ENCODE measurements around the gene AKAP12. TPM values are rescaled to one million over a fixed set of nuclear protein-coding genes. Genes with fewer than 3 reads are reported as not detected.

Gene AKAP12
- total RNA-seq, 2 donors from 2014 or later: 27.7 to 40.1 TPM

- H3K9me3 ChIP-seq: no peaks in the 10 kb centered on the region
- H3K27ac ChIP-seq: peak overlapping the region in 1 of 2 donors; percentile 5
Measured at GRCh38 chr6:151243481-151243880, 3.7 kb downstream of the AKAP12 start.

GRCh38 chr6:151247490-151247889 is 7.7 kb downstream of the AKAP12 start:
- no peak overlapping the region for H3K27ac ChIP-seq
- H3K36me3 ChIP-seq: no peaks in the 10 kb centered on the region
- no peaks in the 10 kb centered on the region for H3K27me3 ChIP-seq

More at GRCh38 chr6:151243481-151243880, 3.7 kb downstream of the AKAP12 start:
- Histone ChIP-seq H3K27me3 (no peaks in the 10 kb centered on the region), H3K36me3 (no peaks in the 10 kb centered on the region), H3K4me1 (peaks cover 0 to 6% of the 10 kb centered on the region in 2 donors), H3K4me3 (no peak overlapping the region)
- no peak for TF ChIP-seq CTCF (IDR thresholded peaks at IDR 0.05)
- DNase-seq (ENCODE audit: low spot score): no peak

GRCh38 chr6:151248295-151248694 is 8.5 kb downstream of the AKAP12 start:
- no peaks in the 10 kb centered on the region for H3K4me1 ChIP-seq
- no peak for DNase-seq (ENCODE audit: low spot score)
- no peaks in the 10 kb centered on the region for H3K36me3 ChIP-seq
- no peaks in the 10 kb centered on the region for H3K9me3 ChIP-seq
- no peak for TF ChIP-seq CTCF (IDR thresholded peaks at IDR 0.05)
- no peak overlapping the region for H3K4me3 ChIP-seq
- H3K27ac ChIP-seq: no peak overlapping the region
- no peaks in the 10 kb centered on the region for H3K27me3 ChIP-seq

More at GRCh38 chr6:151247490-151247889, 7.7 kb downstream of the AKAP12 start:
- Histone ChIP-seq H3K9me3 (no peaks in the 10 kb centered on the region), H3K4me1 (no peaks in the 10 kb centered on the region), H3K4me3 (no peak overlapping the region)
- DNase-seq (ENCODE audit: low spot score): no peak
- no peak for TF ChIP-seq CTCF (IDR thresholded peaks at IDR 0.05)

- no peak for TF ChIP-seq CTCF (IDR thresholded peaks at IDR 0.05)
- Histone ChIP-seq H3K27me3 (no peaks in the 10 kb centered on the region), H3K4me3 (no peak overlapping the region), H3K4me1 (no peaks in the 10 kb centered on the region), H3K27ac (no peak overlapping the region), H3K9me3 (no peaks in the 10 kb centered on the region), H3K36me3 (no peaks in the 10 kb centered on the region)
- DNase-seq (ENCODE audit: low spot score): no peak
Measured at GRCh38 chr6:151252634-151253033, 12.9 kb downstream of the AKAP12 start.

- no peak for DNase-seq (ENCODE audit: low spot score)
- no peak for TF ChIP-seq CTCF (IDR thresholded peaks at IDR 0.05)
- peak overlapping the region; percentile 48 to 55 for H3K27ac ChIP-seq
- no peaks in the 10 kb centered on the region for H3K27me3 ChIP-seq
- no peak overlapping the region for H3K4me3 ChIP-seq
- H3K4me1 ChIP-seq: no peaks in the 10 kb centered on the region
- no peaks in the 10 kb centered on the region for H3K9me3 ChIP-seq
- no peaks in the 10 kb centered on the region for H3K36me3 ChIP-seq
Measured at GRCh38 chr6:151254451-151255081, 14.8 kb downstream of the AKAP12 start.

GRCh38 chr6:151255811-151256210 is 16.0 kb downstream of the AKAP12 start:
- no peak overlapping the region for H3K4me3 ChIP-seq
- no peak overlapping the region for H3K27ac ChIP-seq
- no peaks in the 10 kb centered on the region for H3K9me3 ChIP-seq
- no peaks in the 10 kb centered on the region for H3K36me3 ChIP-seq
- DNase-seq (ENCODE audit: low spot score): no peak
- no peak for TF ChIP-seq CTCF (IDR thresholded peaks at IDR 0.05)
- peaks cover 0 to 7% of the 10 kb centered on the region in 2 donors for H3K4me1 ChIP-seq
- H3K27me3 ChIP-seq: no peaks in the 10 kb centered on the region
